ENCODE measurements around the gene DNAJC18. TPM values are rescaled to one million over a fixed set of nuclear protein-coding genes. Genes with fewer than 3 reads are reported as not detected.

The DNAJC18 gene
- total RNA-seq, 4 donors from 2014 or later: 7.9 to 21.0 (median 12.7) TPM

DNA sequence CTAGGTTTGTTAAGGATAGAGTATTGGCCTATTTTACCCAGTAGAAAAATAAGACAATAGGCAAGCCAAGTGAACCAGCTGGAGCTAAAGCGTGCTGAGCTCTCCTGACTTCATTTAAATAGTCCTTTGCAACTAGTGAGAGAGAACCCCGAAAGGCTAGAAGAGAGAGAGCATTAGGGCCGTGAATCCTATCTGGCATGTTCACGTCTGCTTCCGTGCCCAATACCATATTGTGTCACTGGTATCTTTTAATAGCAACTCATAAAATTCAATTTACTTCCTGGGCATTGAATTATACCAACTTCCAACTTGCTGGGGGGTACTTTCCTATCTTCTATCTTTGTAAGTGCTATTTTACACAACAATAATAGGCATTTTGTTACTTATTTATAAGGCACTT is 13.8 kb downstream of the DNAJC18 start:
- H3K4me1 ChIP-seq: no peaks in the 10 kb centered on the region
- H3K36me3 ChIP-seq: peaks cover 0 to 14% of the 10 kb centered on the region in 2 donors
- no peak overlapping the region for H3K4me3 ChIP-seq (replicated peaks in 1 of 3)
- no peaks in the 10 kb centered on the region for H3K9me3 ChIP-seq
- H3K27me3 ChIP-seq: no peaks in the 10 kb centered on the region
- TF ChIP-seq POLR2A (IDR thresholded peaks at IDR 0.05): no peak
- TF ChIP-seq, protein P1, sequence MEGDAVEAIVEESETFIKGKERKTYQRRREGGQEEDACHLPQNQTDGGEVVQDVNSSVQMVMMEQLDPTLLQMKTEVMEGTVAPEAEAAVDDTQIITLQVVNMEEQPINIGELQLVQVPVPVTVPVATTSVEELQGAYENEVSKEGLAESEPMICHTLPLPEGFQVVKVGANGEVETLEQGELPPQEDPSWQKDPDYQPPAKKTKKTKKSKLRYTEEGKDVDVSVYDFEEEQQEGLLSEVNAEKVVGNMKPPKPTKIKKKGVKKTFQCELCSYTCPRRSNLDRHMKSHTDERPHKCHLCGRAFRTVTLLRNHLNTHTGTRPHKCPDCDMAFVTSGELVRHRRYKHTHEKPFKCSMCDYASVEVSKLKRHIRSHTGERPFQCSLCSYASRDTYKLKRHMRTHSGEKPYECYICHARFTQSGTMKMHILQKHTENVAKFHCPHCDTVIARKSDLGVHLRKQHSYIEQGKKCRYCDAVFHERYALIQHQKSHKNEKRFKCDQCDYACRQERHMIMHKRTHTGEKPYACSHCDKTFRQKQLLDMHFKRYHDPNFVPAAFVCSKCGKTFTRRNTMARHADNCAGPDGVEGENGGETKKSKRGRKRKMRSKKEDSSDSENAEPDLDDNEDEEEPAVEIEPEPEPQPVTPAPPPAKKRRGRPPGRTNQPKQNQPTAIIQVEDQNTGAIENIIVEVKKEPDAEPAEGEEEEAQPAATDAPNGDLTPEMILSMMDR (IDR thresholded peaks at IDR 0.05): no peak
- 92 to 96% methylated on average over 5 of the region's 5 CpGs for WGBS, 2 donors
- intact Hi-C loops (cut with DNase I): loop anchor here (10.0 kb wide), 1 partner anchor 339 kb away; no protein-coding TSS in a partner anchor
- H3K27ac ChIP-seq: no peak overlapping the region
- DNase-seq: no peak

DNA sequence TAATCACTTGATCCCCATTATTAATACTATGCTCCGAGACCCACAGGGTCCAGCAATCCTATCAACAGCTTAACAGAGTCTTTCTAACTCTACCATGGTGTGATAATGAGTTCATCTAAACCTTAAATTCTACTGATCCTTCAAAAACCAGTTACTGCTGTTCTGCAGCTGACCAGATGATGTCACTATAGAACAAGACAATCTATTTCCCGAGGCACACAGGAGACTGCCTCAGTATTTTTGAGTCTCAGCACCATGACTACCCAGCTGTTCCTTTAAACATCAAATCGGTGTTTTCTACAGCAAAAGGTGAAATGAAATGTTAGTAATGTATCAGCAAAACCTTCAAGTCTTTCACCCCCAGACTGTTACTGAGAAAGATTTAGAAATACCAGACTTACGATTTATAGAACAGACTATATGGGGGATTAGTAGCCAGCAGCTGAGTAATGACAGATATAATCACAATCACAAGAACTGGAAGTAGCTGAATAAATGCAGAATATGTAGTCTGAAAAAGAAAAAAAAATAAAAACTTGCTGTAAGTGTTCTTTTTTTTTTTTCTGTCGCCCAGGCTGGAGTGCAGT is 16.9 kb downstream of the DNAJC18 start:
- Histone ChIP-seq H3K27me3 (no peaks in the 10 kb centered on the region), H3K27ac (no peak overlapping the region), H3K36me3 (peaks cover 0 to 9% of the 10 kb centered on the region in 2 donors), H3K4me1 (peaks cover 10 to 13% of the 10 kb centered on the region in 2 donors), H3K4me3 (replicated peaks in 1 of 3) (no peak overlapping the region), H3K9me3 (no peaks in the 10 kb centered on the region)
- intact Hi-C loops (cut with DNase I): loop anchor here (2.0 to 10.0 kb wide), 2 partner anchors 92 to 342 kb away; no protein-coding TSS in a partner anchor
- 46 to 47% methylated on average over 5 of the region's 5 CpGs for WGBS, 2 donors
- DNase-seq: peak in 1 of 2 donors; percentile 18
- no peak for TF ChIP-seq POLR2A (IDR thresholded peaks at IDR 0.05)
- TF ChIP-seq, protein P1 (IDR thresholded peaks at IDR 0.05): peak in 5 of 6 experiments; percentile 49 to 92 (median 83)

DNA sequence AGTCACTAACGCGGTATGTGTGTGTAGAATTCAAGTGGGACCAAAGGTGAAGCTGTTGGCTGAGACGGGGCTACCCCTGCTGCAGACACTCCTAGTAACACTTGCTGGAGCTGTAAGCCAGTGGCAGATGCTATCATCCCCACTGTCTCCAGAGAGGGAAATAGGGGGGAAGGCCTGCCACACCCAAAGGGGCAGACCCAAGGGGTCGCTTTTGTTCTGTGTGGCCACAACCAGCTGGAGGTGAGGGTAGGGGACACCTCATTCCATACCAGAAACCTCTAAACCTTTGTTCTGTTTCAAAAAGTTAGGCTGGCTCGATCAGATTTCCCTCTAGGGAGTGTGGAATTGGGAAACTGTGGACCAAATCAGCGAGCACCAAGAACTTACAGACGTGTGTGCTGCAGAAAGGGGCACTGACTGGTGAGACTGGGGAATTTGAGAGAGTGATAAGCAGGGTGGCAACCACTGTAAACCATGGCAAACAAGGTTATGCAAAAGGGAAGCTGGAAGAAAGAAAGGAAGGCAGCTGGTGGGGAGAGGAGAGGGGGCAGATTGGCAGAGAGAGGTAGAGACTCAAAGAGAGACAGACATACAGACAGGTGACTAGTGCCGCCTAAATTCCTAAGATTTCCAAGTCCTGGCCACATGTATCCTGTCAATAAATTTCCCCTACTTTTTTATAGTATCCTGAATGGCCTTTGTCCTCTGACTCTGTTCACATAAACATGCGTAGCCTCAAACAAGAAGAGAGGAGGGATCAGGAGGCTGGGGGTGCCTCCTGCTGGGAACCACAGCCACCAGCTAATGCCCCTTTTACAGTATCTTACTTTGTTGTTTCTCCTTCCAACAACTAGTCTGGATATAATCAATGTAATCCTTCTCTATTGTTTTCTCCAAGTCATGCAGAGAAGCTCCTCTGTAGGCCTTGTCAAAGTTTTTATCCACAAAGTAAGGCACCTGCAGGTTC is 19.8 kb downstream of the DNAJC18 start:
- Histone ChIP-seq H3K4me3 (replicated peaks in 1 of 3) (no peak overlapping the region), H3K4me1 (peaks cover 27 to 33% of the 10 kb centered on the region in 2 donors), H3K36me3 (no peaks in the 10 kb centered on the region), H3K9me3 (no peaks in the 10 kb centered on the region), H3K27me3 (no peaks in the 10 kb centered on the region), H3K27ac (no peak overlapping the region)
- DNase-seq: no peak
- TF ChIP-seq POLR2A (IDR thresholded peaks at IDR 0.05): no peak
- TF ChIP-seq, protein P1 (IDR thresholded peaks at IDR 0.05): no peak
- intact Hi-C loops (cut with DNase I): loop anchor here (10.0 kb wide), 1 partner anchor 345 kb away; no protein-coding TSS in a partner anchor
- 80 to 81% methylated on average over 9 of the region's 9 CpGs for WGBS, 2 donors

DNA sequence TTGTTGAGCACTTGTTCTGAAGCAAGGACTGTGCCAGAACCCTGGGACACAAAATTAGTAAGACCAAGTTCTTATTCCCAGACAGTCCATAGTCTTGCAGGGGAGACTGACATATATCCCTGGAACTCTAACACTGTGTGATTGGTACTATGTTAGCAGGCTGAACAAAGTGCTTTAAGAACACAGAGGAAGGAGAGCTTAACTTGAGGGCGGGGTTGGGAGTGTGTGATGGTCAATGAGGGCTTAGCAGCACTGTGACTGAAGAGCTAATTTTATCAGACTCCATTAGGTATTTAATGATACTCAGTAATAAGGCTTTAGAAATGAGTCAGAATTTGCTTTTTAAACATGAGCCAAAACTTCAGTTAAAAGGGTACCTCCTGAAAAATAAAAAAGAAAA is 20.5 kb downstream of the DNAJC18 start:
- intact Hi-C loops (cut with DNase I): no loop called here
- H3K36me3 ChIP-seq: no peaks in the 10 kb centered on the region

More for the DNA sequence above, 20.5 kb downstream of the DNAJC18 start:
- WGBS, 2 donors: 90 to 93% methylated on average over 1 of the region's 1 CpG
- peaks cover 27 to 33% of the 10 kb centered on the region in 2 donors for H3K4me1 ChIP-seq
- H3K4me3 ChIP-seq (replicated peaks in 1 of 3): no peak overlapping the region
- H3K27me3 ChIP-seq: no peaks in the 10 kb centered on the region
- TF ChIP-seq POLR2A (IDR thresholded peaks at IDR 0.05): no peak
- TF ChIP-seq, protein P1 (IDR thresholded peaks at IDR 0.05): no peak
- no peak for DNase-seq
- peak overlapping the region in 2 of 3 donors; percentile 47 to 57 for H3K27ac ChIP-seq
- H3K9me3 ChIP-seq: no peaks in the 10 kb centered on the region
